ENCODE data around the gene CYTH4. TPM values are rescaled to one million over a fixed set of nuclear protein-coding genes. Genes with fewer than 3 reads are reported as not detected.

CYTH4 gene
- total RNA-seq, 2 donors from 2014 or later = 1.5 to 5.9 TPM

- DNase-seq (ENCODE audit: low spot score) = no peak
- no peaks in the 10 kb centered on the region for H3K9me3 ChIP-seq
- H3K27me3 ChIP-seq = no peaks in the 10 kb centered on the region
- no peak overlapping the region for H3K27ac ChIP-seq
- no peak overlapping the region for H3K4me3 ChIP-seq
- no peaks in the 10 kb centered on the region for H3K36me3 ChIP-seq
- no peaks in the 10 kb centered on the region for H3K4me1 ChIP-seq
- no peak for TF ChIP-seq CTCF (IDR thresholded peaks at IDR 0.05)
Observed at GRCh38 chr22:37273846-37274225, 8.5 kb upstream of the CYTH4 start.

- no peaks in the 10 kb centered on the region for H3K27me3 ChIP-seq
- peak; percentile 68 for DNase-seq (ENCODE audit: low spot score)
Observed at GRCh38 chr22:37274380-37274862, 7.9 kb upstream of the CYTH4 start.

DNA sequence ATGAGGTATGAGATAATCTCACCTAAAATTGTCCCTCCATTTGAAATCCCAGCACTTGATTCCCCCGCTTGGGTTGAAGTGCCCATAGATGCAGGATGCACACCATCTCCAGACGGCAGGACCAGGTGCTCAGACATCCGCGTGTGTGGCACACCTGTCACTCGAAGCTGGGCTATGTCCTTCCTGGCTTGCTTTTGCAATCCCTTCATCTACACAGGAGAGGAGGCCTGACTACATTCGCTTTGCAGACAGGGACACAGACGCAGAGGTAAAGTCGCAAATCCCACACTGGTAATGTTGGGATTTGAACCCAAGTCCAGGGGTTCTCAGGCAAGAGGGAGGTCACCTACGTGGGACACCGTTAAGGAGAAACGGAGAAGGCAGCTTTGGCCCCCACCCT is 7.2 kb upstream of the CYTH4 start:
- H3K27me3 ChIP-seq = no peaks in the 10 kb centered on the region
- no peak for TF ChIP-seq CTCF (IDR thresholded peaks at IDR 0.05)
- no peaks in the 10 kb centered on the region for H3K4me1 ChIP-seq

More at GRCh38 chr22:37274380-37274862, 7.9 kb upstream of the CYTH4 start:
- no peaks in the 10 kb centered on the region for H3K36me3 ChIP-seq
- H3K4me1 ChIP-seq = no peaks in the 10 kb centered on the region
- no peak overlapping the region for H3K4me3 ChIP-seq
- H3K9me3 ChIP-seq = no peaks in the 10 kb centered on the region
- H3K27ac ChIP-seq = no peak overlapping the region
- no peak for TF ChIP-seq CTCF (IDR thresholded peaks at IDR 0.05)

DNA sequence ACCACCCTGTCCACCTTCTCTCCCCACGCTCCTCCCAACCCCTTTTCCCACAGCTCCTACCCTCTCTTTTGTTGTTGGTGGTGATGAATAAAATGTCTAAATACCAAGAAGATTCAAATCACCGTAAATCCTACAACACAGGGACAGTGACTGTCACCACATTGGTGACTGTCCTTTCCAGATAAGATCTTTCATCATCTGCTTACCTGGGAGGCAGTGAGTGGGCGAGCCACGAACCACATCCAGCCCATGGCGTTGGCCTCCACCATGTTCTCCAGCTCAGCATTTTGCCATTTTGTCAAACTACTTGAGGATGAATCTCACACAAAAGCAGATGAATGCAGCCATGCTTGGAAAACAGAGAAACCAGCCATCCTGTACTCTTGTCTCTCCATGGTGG is 6.7 kb upstream of the CYTH4 start:
- Histone ChIP-seq H3K4me1 (no peaks in the 10 kb centered on the region), H3K4me3 (no peak overlapping the region), H3K27ac (no peak overlapping the region), H3K27me3 (no peaks in the 10 kb centered on the region), H3K9me3 (no peaks in the 10 kb centered on the region), H3K36me3 (no peaks in the 10 kb centered on the region)
- DNase-seq (ENCODE audit: low spot score) = no peak
- TF ChIP-seq CTCF (IDR thresholded peaks at IDR 0.05) = no peak

More for the DNA sequence above, 7.2 kb upstream of the CYTH4 start:
- DNase-seq (ENCODE audit: low spot score) = no peak
- H3K9me3 ChIP-seq = no peaks in the 10 kb centered on the region
- no peaks in the 10 kb centered on the region for H3K36me3 ChIP-seq
- H3K4me3 ChIP-seq = no peak overlapping the region
- H3K27ac ChIP-seq = no peak overlapping the region

DNA sequence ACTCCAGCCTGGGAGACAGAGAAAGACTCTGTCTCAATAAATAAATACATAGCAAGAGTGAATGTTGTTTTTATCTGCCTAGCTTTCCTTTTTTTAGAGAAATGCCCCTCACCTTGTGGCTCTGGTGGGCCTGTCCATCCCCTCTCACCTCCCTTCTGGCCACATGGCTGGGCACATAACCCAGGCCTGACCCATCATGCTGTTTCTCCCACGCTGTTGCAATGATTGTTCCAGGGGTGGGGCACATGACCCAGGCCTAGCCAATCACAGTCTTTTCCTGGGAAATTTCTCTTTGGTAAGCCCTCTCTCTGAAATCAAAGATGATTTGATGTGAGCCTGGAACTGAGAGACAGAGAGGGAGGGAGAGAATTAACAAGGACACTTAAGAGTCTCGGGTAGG is 5.5 kb upstream of the CYTH4 start:
- TF ChIP-seq CTCF (IDR thresholded peaks at IDR 0.05) = no peak
- no peaks in the 10 kb centered on the region for H3K27me3 ChIP-seq
- H3K9me3 ChIP-seq = no peaks in the 10 kb centered on the region
- no peaks in the 10 kb centered on the region for H3K36me3 ChIP-seq
- H3K4me3 ChIP-seq = no peak overlapping the region
- no peak overlapping the region for H3K27ac ChIP-seq
- no peak for DNase-seq (ENCODE audit: low spot score)
- no peaks in the 10 kb centered on the region for H3K4me1 ChIP-seq

DNA sequence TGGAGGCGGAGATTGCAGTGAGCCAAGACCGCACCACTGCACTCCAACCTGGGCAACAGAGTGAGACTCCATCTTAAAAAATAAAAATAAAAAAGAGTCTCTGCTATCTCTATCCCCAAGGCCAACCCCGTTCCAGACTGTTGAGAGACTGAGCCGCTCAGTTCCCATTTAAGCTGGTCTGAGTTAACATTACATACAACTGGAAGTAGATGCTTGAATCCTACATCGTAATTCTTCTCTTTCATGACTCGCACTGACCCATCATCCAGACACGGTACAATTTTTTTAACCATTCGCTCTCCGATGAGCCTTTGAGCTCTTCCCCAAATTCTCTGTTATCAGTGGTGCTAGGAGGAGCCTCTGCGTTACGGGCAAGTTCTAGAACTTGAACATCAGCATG is 4.9 kb upstream of the CYTH4 start:
- H3K4me3 ChIP-seq = no peak overlapping the region
- TF ChIP-seq CTCF (IDR thresholded peaks at IDR 0.05) = no peak
- no peaks in the 10 kb centered on the region for H3K9me3 ChIP-seq
- no peaks in the 10 kb centered on the region for H3K4me1 ChIP-seq
- H3K27me3 ChIP-seq = no peaks in the 10 kb centered on the region
- no peaks in the 10 kb centered on the region for H3K36me3 ChIP-seq
- no peak for DNase-seq (ENCODE audit: low spot score)
- no peak overlapping the region for H3K27ac ChIP-seq

All from right atrium auricular region (tissue), 2 donors.